Measurements from ENCODE around the gene TCEANC2. TPM values are rescaled to one million over a fixed set of nuclear protein-coding genes. Genes with fewer than 3 reads are reported as not detected.

Gene TCEANC2
- total and polyA plus RNA-seq, 12 donors: 1.4 to 5.9 (median 3.9) TPM

DNA sequence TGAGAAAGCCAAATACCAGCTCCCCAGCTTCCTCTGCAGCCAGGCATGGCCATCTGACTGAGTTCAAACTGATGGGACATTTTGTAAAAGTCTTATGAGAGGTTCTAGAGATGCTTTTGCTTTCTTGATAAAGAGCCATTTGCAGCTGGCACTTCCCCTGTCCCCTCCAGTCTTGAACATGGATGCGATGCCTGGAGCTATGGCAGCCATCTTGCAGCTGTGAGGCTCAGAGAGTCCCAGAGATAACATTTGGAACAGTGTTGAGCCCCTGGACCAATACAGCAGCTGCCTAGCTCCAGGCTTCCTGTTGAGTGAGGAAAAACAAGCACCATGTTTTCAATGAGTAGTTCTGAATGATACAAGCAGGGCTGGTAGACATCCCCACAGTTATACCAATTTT lies 85.6 kb downstream of the TCEANC2 start:
- intact Hi-C loops (cut with DNase I): no loop called here
- Histone ChIP-seq H3K9me3 (peaks cover 0 to 3% (median 0%) of the 10 kb centered on the region in 11 donors), H3K4me1 (peaks cover 0 to 6% (median 0%) of the 10 kb centered on the region in 9 donors), H3K27ac (no peak overlapping the region), H3K27me3 (no peaks in the 10 kb centered on the region), H3K4me3 (no peak overlapping the region), H3K36me3 (no peaks in the 10 kb centered on the region)
- no peak for ATAC-seq
- 98 to 100% methylated on average over 1 of the region's 1 CpG for WGBS, 2 donors
- TF ChIP-seq, protein P1, sequence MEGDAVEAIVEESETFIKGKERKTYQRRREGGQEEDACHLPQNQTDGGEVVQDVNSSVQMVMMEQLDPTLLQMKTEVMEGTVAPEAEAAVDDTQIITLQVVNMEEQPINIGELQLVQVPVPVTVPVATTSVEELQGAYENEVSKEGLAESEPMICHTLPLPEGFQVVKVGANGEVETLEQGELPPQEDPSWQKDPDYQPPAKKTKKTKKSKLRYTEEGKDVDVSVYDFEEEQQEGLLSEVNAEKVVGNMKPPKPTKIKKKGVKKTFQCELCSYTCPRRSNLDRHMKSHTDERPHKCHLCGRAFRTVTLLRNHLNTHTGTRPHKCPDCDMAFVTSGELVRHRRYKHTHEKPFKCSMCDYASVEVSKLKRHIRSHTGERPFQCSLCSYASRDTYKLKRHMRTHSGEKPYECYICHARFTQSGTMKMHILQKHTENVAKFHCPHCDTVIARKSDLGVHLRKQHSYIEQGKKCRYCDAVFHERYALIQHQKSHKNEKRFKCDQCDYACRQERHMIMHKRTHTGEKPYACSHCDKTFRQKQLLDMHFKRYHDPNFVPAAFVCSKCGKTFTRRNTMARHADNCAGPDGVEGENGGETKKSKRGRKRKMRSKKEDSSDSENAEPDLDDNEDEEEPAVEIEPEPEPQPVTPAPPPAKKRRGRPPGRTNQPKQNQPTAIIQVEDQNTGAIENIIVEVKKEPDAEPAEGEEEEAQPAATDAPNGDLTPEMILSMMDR (IDR thresholded peaks at IDR 0.05): no peak
- no peak for DNase-seq

DNA sequence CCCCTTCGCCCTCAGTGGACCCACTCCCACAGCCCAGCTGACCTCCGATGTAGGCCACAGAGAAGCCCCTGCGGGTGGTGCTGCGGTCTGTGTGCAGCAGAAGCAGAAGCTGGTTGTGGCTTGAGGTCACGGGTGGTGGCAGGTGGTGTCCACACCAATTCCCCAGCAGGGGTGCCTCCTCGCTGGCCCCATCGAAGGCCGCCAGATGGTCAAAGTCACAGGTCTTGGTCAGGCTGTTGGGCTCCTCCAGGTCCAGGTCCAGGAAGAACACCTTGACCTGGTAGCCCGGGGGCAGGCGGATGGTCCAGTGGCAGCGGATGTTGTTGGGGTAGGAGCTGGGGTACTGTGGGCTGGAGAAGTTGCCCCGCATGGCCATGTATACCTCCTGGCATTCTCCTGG lies 86.3 kb downstream of the TCEANC2 start:
- no peak overlapping the region for H3K4me3 ChIP-seq
- intact Hi-C loops (cut with DNase I): no loop called here
- no peaks in the 10 kb centered on the region for H3K27me3 ChIP-seq
- peaks cover 0 to 3% (median 0%) of the 10 kb centered on the region in 11 donors for H3K9me3 ChIP-seq
- peaks cover 0 to 6% (median 0%) of the 10 kb centered on the region in 9 donors for H3K4me1 ChIP-seq
- ATAC-seq (no peak), DNase-seq (no peak)
- no peaks in the 10 kb centered on the region for H3K36me3 ChIP-seq
- no peak overlapping the region for H3K27ac ChIP-seq
- 98 to 99% methylated on average over 12 of the region's 12 CpGs for WGBS, 2 donors
- TF ChIP-seq, protein P1 (IDR thresholded peaks at IDR 0.05): no peak

GRCh38 chr1:54142146-54142900 lies 88.9 kb downstream of the TCEANC2 start:
- Histone ChIP-seq H3K4me3 (no peak overlapping the region), H3K27ac (no peak overlapping the region), H3K4me1 (peaks cover 0 to 6% (median 0%) of the 10 kb centered on the region in 9 donors), H3K27me3 (no peaks in the 10 kb centered on the region), H3K9me3 (peaks cover 0 to 3% (median 0%) of the 10 kb centered on the region in 11 donors), H3K36me3 (no peaks in the 10 kb centered on the region)
- no peak for ATAC-seq
- TF ChIP-seq, protein P1 (IDR thresholded peaks at IDR 0.05): no peak
- 65 to 68% methylated on average over 9 of the region's 9 CpGs for WGBS, 2 donors
- DNase-seq: no peak
- intact Hi-C loops (cut with DNase I): no loop called here

GRCh38 chr1:54144366-54144765 lies 91.0 kb downstream of the TCEANC2 start:
- Histone ChIP-seq H3K4me3 (no peak overlapping the region), H3K4me1 (no peaks in the 10 kb centered on the region), H3K27ac (no peak overlapping the region), H3K27me3 (no peaks in the 10 kb centered on the region), H3K9me3 (no peaks in the 10 kb centered on the region), H3K36me3 (no peaks in the 10 kb centered on the region)
- no peak for ATAC-seq
- TF ChIP-seq, protein P1 (IDR thresholded peaks at IDR 0.05): no peak
- intact Hi-C loops (cut with DNase I): no loop called here
- DNase-seq: no peak
- WGBS, 2 donors: 96 to 98% methylated on average over 11 of the region's 11 CpGs

All from heart right ventricle (tissue), 16 donors.